ENCODE results near the gene SH3D19. TPM values are rescaled to one million over a fixed set of nuclear protein-coding genes. Genes with fewer than 3 reads are reported as not detected.

The SH3D19 gene
- polyA plus RNA-seq, 4 donors: 37.7 to 92.4 (median 64.6) TPM

- WGBS, 3 donors: 69 to 91% (median 87%) methylated on average over 7 of the region's 7 CpGs
- no peaks in the 10 kb centered on the region for H3K9me3 ChIP-seq (ENCODE audit: control insufficient read depth in 2 of 2, insufficient read depth in 1 of 2, low read depth in 1 of 2, low read length in 1 of 2)
- no peaks in the 10 kb centered on the region for H3K27me3 ChIP-seq (ENCODE audit: control insufficient read depth in 3 of 3, insufficient read depth in 3 of 3, low read length in 3 of 3)
- no peak overlapping the region for H3K4me3 ChIP-seq (ENCODE audit: low read depth in 1 of 3, low read length in 3 of 3)
- FAIRE-seq: no peak
- DNase-seq: peak; percentile 5 to 38
- H3K27ac ChIP-seq (ENCODE audit: low read depth in 1 of 3, low read length in 2 of 3): no peak overlapping the region
- H3K36me3 ChIP-seq (ENCODE audit: control insufficient read depth in 3 of 3, insufficient read depth in 2 of 3, low read depth in 1 of 3, low read length in 3 of 3): peaks cover 2 to 33% (median 5%) of the 10 kb centered on the region in 3 donors
- peaks cover 0 to 5% (median 2%) of the 10 kb centered on the region in 3 donors for H3K4me1 ChIP-seq (ENCODE audit: control insufficient read depth in 3 of 3, insufficient read depth in 2 of 3, low read depth in 1 of 3, low read length in 2 of 3)
These were observed 156.2 kb downstream of the SH3D19 start for GRCh38 chr4:151169223-151169622.

- Histone ChIP-seq H3K27me3 (ENCODE audit: control insufficient read depth in 3 of 3, insufficient read depth in 3 of 3, low read length in 3 of 3) (no peaks in the 10 kb centered on the region), H3K27ac (ENCODE audit: low read depth in 1 of 3, low read length in 2 of 3) (no peak overlapping the region), H3K4me1 (ENCODE audit: control insufficient read depth in 3 of 3, insufficient read depth in 2 of 3, low read depth in 1 of 3, low read length in 2 of 3) (peaks cover 0 to 3% (median 0%) of the 10 kb centered on the region in 3 donors), H3K9me3 (ENCODE audit: control insufficient read depth in 2 of 2, insufficient read depth in 1 of 2, low read depth in 1 of 2, low read length in 1 of 2) (no peaks in the 10 kb centered on the region), H3K4me3 (ENCODE audit: low read depth in 1 of 3, low read length in 3 of 3) (no peak overlapping the region), H3K36me3 (ENCODE audit: control insufficient read depth in 3 of 3, insufficient read depth in 2 of 3, low read depth in 1 of 3, low read length in 3 of 3) (peaks cover 2 to 34% (median 8%) of the 10 kb centered on the region in 3 donors)
- DNase-seq (no peak), FAIRE-seq (no peak)
- WGBS, 3 donors: 94 to 96% (median 95%) methylated on average over 24 of the region's 24 CpGs
These were observed 157.8 kb downstream of the SH3D19 start for GRCh38 chr4:151167561-151167960.

GRCh38 chr4:151166636-151167035 lies 158.8 kb downstream of the SH3D19 start:
- H3K27me3 ChIP-seq (ENCODE audit: control insufficient read depth in 3 of 3, insufficient read depth in 3 of 3, low read length in 3 of 3): no peaks in the 10 kb centered on the region
- no peak for FAIRE-seq

GRCh38 chr4:151165205-151166000 lies 160.0 kb downstream of the SH3D19 start:
- H3K27ac ChIP-seq (ENCODE audit: low read depth in 1 of 3, low read length in 2 of 3): peak overlapping the region in 1 of 3 donors; percentile 58
- 72 to 89% (median 78%) methylated on average over 10 of the region's 10 CpGs for WGBS, 3 donors
- H3K36me3 ChIP-seq (ENCODE audit: control insufficient read depth in 3 of 3, insufficient read depth in 2 of 3, low read depth in 1 of 3, low read length in 3 of 3): peaks cover 2 to 34% (median 10%) of the 10 kb centered on the region in 3 donors
- FAIRE-seq (no peak), DNase-seq (no peak)
- H3K4me1 ChIP-seq (ENCODE audit: control insufficient read depth in 3 of 3, insufficient read depth in 2 of 3, low read depth in 1 of 3, low read length in 2 of 3): no peaks in the 10 kb centered on the region
- H3K27me3 ChIP-seq (ENCODE audit: control insufficient read depth in 3 of 3, insufficient read depth in 3 of 3, low read length in 3 of 3): no peaks in the 10 kb centered on the region
- no peak overlapping the region for H3K4me3 ChIP-seq (ENCODE audit: low read depth in 1 of 3, low read length in 3 of 3)
- no peaks in the 10 kb centered on the region for H3K9me3 ChIP-seq (ENCODE audit: control insufficient read depth in 2 of 2, insufficient read depth in 1 of 2, low read depth in 1 of 2, low read length in 1 of 2)

More at GRCh38 chr4:151166636-151167035, 158.8 kb downstream of the SH3D19 start:
- Histone ChIP-seq H3K36me3 (ENCODE audit: control insufficient read depth in 3 of 3, insufficient read depth in 2 of 3, low read depth in 1 of 3, low read length in 3 of 3) (peaks cover 2 to 34% (median 8%) of the 10 kb centered on the region in 3 donors), H3K9me3 (ENCODE audit: control insufficient read depth in 2 of 2, insufficient read depth in 1 of 2, low read depth in 1 of 2, low read length in 1 of 2) (no peaks in the 10 kb centered on the region), H3K27ac (ENCODE audit: low read depth in 1 of 3, low read length in 2 of 3) (no peak overlapping the region), H3K4me1 (ENCODE audit: control insufficient read depth in 3 of 3, insufficient read depth in 2 of 3, low read depth in 1 of 3, low read length in 2 of 3) (peaks cover 0 to 3% (median 0%) of the 10 kb centered on the region in 3 donors), H3K4me3 (ENCODE audit: low read depth in 1 of 3, low read length in 3 of 3) (no peak overlapping the region)
- WGBS, 3 donors: 77 to 94% (median 91%) methylated on average over 4 of the region's 4 CpGs
- no peak for DNase-seq

- H3K9me3 ChIP-seq (ENCODE audit: control insufficient read depth in 2 of 2, insufficient read depth in 1 of 2, low read depth in 1 of 2, low read length in 1 of 2): no peaks in the 10 kb centered on the region
- no peaks in the 10 kb centered on the region for H3K4me1 ChIP-seq (ENCODE audit: control insufficient read depth in 3 of 3, insufficient read depth in 2 of 3, low read depth in 1 of 3, low read length in 2 of 3)
- FAIRE-seq (no peak), DNase-seq (no peak)
- peaks cover 2 to 30% (median 8%) of the 10 kb centered on the region in 3 donors for H3K36me3 ChIP-seq (ENCODE audit: control insufficient read depth in 3 of 3, insufficient read depth in 2 of 3, low read depth in 1 of 3, low read length in 3 of 3)
- H3K27me3 ChIP-seq (ENCODE audit: control insufficient read depth in 3 of 3, insufficient read depth in 3 of 3, low read length in 3 of 3): no peaks in the 10 kb centered on the region
- no peak overlapping the region for H3K27ac ChIP-seq (ENCODE audit: low read depth in 1 of 3, low read length in 2 of 3)
- no peak overlapping the region for H3K4me3 ChIP-seq (ENCODE audit: low read depth in 1 of 3, low read length in 3 of 3)
- WGBS, 3 donors: 94 to 100% (median 94%) methylated on average over 1 of the region's 1 CpG
These were observed 161.6 kb downstream of the SH3D19 start for GRCh38 chr4:151163855-151164254.

GRCh38 chr4:151158979-151159378 lies 166.4 kb downstream of the SH3D19 start:
- 82 to 90% (median 85%) methylated on average over 1 of the region's 1 CpG for WGBS, 3 donors
- no peak overlapping the region for H3K27ac ChIP-seq (ENCODE audit: low read depth in 1 of 3, low read length in 2 of 3)
- no peak for FAIRE-seq
- no peaks in the 10 kb centered on the region for H3K9me3 ChIP-seq (ENCODE audit: control insufficient read depth in 2 of 2, insufficient read depth in 1 of 2, low read depth in 1 of 2, low read length in 1 of 2)
- H3K36me3 ChIP-seq (ENCODE audit: control insufficient read depth in 3 of 3, insufficient read depth in 2 of 3, low read depth in 1 of 3, low read length in 3 of 3): peaks cover 0 to 24% (median 5%) of the 10 kb centered on the region in 3 donors
- no peaks in the 10 kb centered on the region for H3K4me1 ChIP-seq (ENCODE audit: control insufficient read depth in 3 of 3, insufficient read depth in 2 of 3, low read depth in 1 of 3, low read length in 2 of 3)
- no peaks in the 10 kb centered on the region for H3K27me3 ChIP-seq (ENCODE audit: control insufficient read depth in 3 of 3, insufficient read depth in 3 of 3, low read length in 3 of 3)
- no peak for DNase-seq
- no peak overlapping the region for H3K4me3 ChIP-seq (ENCODE audit: low read depth in 1 of 3, low read length in 3 of 3)

- 95 to 99% (median 97%) methylated on average over 2 of the region's 2 CpGs for WGBS, 3 donors
- Histone ChIP-seq H3K27me3 (ENCODE audit: control insufficient read depth in 3 of 3, insufficient read depth in 3 of 3, low read length in 3 of 3) (no peaks in the 10 kb centered on the region), H3K9me3 (ENCODE audit: control insufficient read depth in 2 of 2, insufficient read depth in 1 of 2, low read depth in 1 of 2, low read length in 1 of 2) (no peaks in the 10 kb centered on the region), H3K36me3 (ENCODE audit: control insufficient read depth in 3 of 3, insufficient read depth in 2 of 3, low read depth in 1 of 3, low read length in 3 of 3) (peaks cover 0 to 22% (median 4%) of the 10 kb centered on the region in 3 donors), H3K4me1 (ENCODE audit: control insufficient read depth in 3 of 3, insufficient read depth in 2 of 3, low read depth in 1 of 3, low read length in 2 of 3) (no peaks in the 10 kb centered on the region), H3K27ac (ENCODE audit: low read depth in 1 of 3, low read length in 2 of 3) (no peak overlapping the region), H3K4me3 (ENCODE audit: low read depth in 1 of 3, low read length in 3 of 3) (no peak overlapping the region)
- DNase-seq: no peak
- no peak for FAIRE-seq
These were observed 167.9 kb downstream of the SH3D19 start for GRCh38 chr4:151157543-151157942.

- Histone ChIP-seq H3K9me3 (ENCODE audit: control insufficient read depth in 2 of 2, insufficient read depth in 1 of 2, low read depth in 1 of 2, low read length in 1 of 2) (no peaks in the 10 kb centered on the region), H3K4me3 (ENCODE audit: low read depth in 1 of 3, low read length in 3 of 3) (no peak overlapping the region), H3K27me3 (ENCODE audit: control insufficient read depth in 3 of 3, insufficient read depth in 3 of 3, low read length in 3 of 3) (no peaks in the 10 kb centered on the region), H3K4me1 (ENCODE audit: control insufficient read depth in 3 of 3, insufficient read depth in 2 of 3, low read depth in 1 of 3, low read length in 2 of 3) (no peaks in the 10 kb centered on the region), H3K36me3 (ENCODE audit: control insufficient read depth in 3 of 3, insufficient read depth in 2 of 3, low read depth in 1 of 3, low read length in 3 of 3) (peaks cover 0 to 23% (median 4%) of the 10 kb centered on the region in 3 donors), H3K27ac (ENCODE audit: low read depth in 1 of 3, low read length in 2 of 3) (no peak overlapping the region)
- no peak for FAIRE-seq
- DNase-seq: no peak
- 70 to 93% (median 80%) methylated on average over 2 of the region's 2 CpGs for WGBS, 3 donors
These were observed 171.8 kb downstream of the SH3D19 start for GRCh38 chr4:151153585-151153984.

Measured in small intestine (tissue), 7 donors.